ENCODE results near the gene PRKAG2. TPM values are rescaled to one million over a fixed set of nuclear protein-coding genes. Genes with fewer than 3 reads are reported as not detected.

The PRKAG2 gene
- total and polyA plus RNA-seq, 10 donors: 15.8 to 50.9 (median 32.8) TPM

DNA sequence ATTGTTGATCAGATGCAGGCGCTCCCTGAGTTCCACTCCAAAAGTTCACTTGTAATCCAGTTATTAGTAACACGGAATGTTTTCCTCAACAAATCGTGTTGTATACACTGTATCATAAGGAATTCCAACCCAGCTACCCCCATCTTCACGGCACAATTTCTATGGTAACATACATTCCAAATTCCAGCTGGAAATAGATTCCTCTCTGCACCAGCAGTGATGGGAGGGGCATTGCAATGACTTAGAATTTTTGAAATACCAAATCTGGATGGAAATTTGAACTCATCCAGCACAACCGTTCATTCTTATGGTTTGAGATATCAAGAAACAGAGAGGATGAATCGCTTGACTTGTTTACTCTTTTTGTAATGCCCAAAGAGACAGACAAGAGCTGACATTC lies 318.3 kb downstream of the PRKAG2 start:
- 83 to 95% (median 88%) methylated on average over 6 of the region's 6 CpGs for WGBS, 5 donors
- Histone ChIP-seq H3K4me1 (no peaks in the 10 kb centered on the region), H3K4me3 (no peak overlapping the region), H3K27ac (no peak overlapping the region), H3K9me3 (no peaks in the 10 kb centered on the region), H3K27me3 (replicated peaks in 1 of 7) (no peaks in the 10 kb centered on the region), H3K36me3 (peaks cover 3 to 88% (median 55%) of the 10 kb centered on the region in 6 donors)
- TF ChIP-seq POLR2AphosphoS5 (IDR thresholded peaks at IDR 0.05): no peak
- TF ChIP-seq CTCF (IDR thresholded peaks at IDR 0.05 in 8 of 11, conservative IDR thresholded peaks at IDR 0.05 in 3 of 11): no peak
- no peak for TF ChIP-seq POLR2A (IDR thresholded peaks at IDR 0.05)
- no peak for DNase-seq
- intact Hi-C loops (cut with DNase I; ENCODE audit: low total_unique reads): no loop called here

DNA sequence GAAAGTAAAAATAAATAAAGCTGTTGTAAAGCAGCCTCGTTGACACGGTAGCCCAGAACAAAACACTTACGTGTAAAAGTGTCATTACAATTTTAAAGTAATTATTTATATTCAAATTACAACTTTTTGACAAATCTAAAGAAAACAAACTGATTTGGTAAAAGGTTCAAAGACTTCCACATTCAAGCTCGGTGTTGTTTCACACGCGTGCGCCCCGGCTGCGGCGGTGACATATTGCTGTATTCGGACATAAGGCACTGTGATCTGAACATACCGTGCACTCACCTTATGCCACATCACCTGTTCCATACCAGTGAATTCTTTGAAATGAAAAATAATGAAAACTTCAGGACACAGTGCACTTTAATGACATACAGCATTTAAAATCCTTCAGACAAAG lies 320.3 kb downstream of the PRKAG2 start:
- intact Hi-C loops (cut with DNase I; ENCODE audit: low total_unique reads): no loop called here
- TF ChIP-seq POLR2AphosphoS5 (IDR thresholded peaks at IDR 0.05) (no peak), POLR2A (IDR thresholded peaks at IDR 0.05) (no peak), CTCF (IDR thresholded peaks at IDR 0.05 in 8 of 11, conservative IDR thresholded peaks at IDR 0.05 in 3 of 11) (no peak)
- Histone ChIP-seq H3K36me3 (peaks cover 3 to 68% (median 46%) of the 10 kb centered on the region in 6 donors), H3K4me3 (no peak overlapping the region), H3K4me1 (no peaks in the 10 kb centered on the region), H3K27me3 (replicated peaks in 1 of 7) (no peaks in the 10 kb centered on the region), H3K27ac (no peak overlapping the region), H3K9me3 (no peaks in the 10 kb centered on the region)
- WGBS, 5 donors: 96 to 97% (median 97%) methylated on average over 12 of the region's 12 CpGs
- DNase-seq: no peak

GRCh38 chr7:151553356-151553755 lies 323.6 kb downstream of the PRKAG2 start:
- intact Hi-C loops (cut with DNase I; ENCODE audit: low total_unique reads): no loop called here
- Histone ChIP-seq H3K4me3 (no peak overlapping the region), H3K27me3 (replicated peaks in 1 of 7) (no peaks in the 10 kb centered on the region), H3K4me1 (peaks cover 0 to 6% (median 0%) of the 10 kb centered on the region in 6 donors), H3K9me3 (no peaks in the 10 kb centered on the region), H3K27ac (no peak overlapping the region), H3K36me3 (peaks cover 0 to 36% (median 20%) of the 10 kb centered on the region in 6 donors)
- no peak for DNase-seq
- WGBS, 5 donors: 70 to 80% (median 77%) methylated on average over 15 of the region's 15 CpGs
- TF ChIP-seq POLR2AphosphoS5 (IDR thresholded peaks at IDR 0.05): peak in 1 of 3 donors; percentile 33
- no peak for TF ChIP-seq POLR2A (IDR thresholded peaks at IDR 0.05)

- intact Hi-C loops (cut with DNase I; ENCODE audit: low total_unique reads): no loop called here
- TF ChIP-seq CTCF (IDR thresholded peaks at IDR 0.05 in 8 of 11, conservative IDR thresholded peaks at IDR 0.05 in 3 of 11) (no peak), POLR2AphosphoS5 (IDR thresholded peaks at IDR 0.05) (no peak), POLR2A (IDR thresholded peaks at IDR 0.05) (no peak)
- H3K27ac ChIP-seq: no peak overlapping the region
Observed at GRCh38 chr7:151552352-151553028, 324.4 kb downstream of the PRKAG2 start.

More at GRCh38 chr7:151552352-151553028, 324.4 kb downstream of the PRKAG2 start:
- H3K4me1 ChIP-seq: peaks cover 0 to 13% (median 0%) of the 10 kb centered on the region in 6 donors
- no peak overlapping the region for H3K4me3 ChIP-seq
- WGBS, 5 donors: 61 to 77% (median 73%) methylated on average over 10 of the region's 10 CpGs
- no peak for DNase-seq
- no peaks in the 10 kb centered on the region for H3K27me3 ChIP-seq (replicated peaks in 1 of 7)
- H3K9me3 ChIP-seq: no peaks in the 10 kb centered on the region
- peaks cover 0 to 27% (median 14%) of the 10 kb centered on the region in 6 donors for H3K36me3 ChIP-seq
